Hematopoietic multipotent progenitor cell treated with erythropoietin and hydrocortisone succinate and interleukin-3 and kit ligand, for 4 days (in vitro differentiated cells): Measurements from ENCODE around the gene ZSWIM3.
"Not testable (repeated sequence)": the region's sequence is repeated elsewhere in the genome, so short reads cannot be mapped to it uniquely, and the experiment has no call there.

Experiments used
- DNase-seq: peaks from one replicate; pipeline ENCODE4 v3.0.0-alpha.2; 2015

Gene ZSWIM3

GRCh38 chr20:45857114-45857881, at the start of gene ZSWIM3, which contains the start of gene ACOT8:
Gene ZSWIM3 (plus strand): TSS chr20:45857614. CDS start chr20:45857826, 212 bp downstream.
Gene ACOT8 (minus strand): TSS chr20:45857392. CDS start chr20:45857315, 77 bp downstream.
- DNase-seq = peak; percentile 100

DNA sequence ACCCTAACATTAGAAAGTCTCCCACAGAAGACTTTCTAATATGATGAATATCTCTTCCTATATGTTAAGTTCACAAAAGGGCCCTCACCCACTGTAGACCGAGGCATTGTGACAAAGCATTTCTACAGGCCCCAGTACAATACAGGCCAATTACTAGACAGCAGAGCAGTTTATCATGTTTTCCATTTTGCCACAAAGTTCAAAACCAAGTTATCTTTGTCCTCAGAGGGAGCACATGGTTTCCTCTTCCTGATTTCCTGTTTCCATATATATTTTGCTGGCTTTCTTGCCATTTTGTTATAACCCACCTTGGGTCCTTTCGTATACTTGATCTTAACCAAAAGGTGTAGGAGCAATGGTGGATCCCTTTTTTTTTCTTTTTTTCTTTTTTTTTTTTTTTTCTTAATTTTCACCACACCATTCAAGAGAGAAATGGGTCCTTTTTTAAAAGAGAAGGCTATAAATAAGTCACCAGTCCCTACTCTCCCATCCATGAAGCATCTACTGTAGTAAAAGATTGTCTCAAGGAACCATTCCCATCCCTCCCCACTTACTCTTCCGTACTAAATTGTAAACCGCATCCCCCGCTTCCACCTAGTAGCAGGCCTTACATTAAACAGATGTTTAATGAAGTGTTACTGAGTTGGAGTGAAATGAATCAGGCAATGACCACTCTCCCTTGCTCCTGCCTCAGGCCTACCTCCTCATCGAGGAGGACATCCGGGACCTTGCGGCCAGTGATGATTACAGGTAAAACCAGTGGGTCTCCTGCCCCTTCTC, 47.0 kb upstream of the ZSWIM3 start:
- DNase-seq = peak; percentile 91

GRCh38 chr20:45812157-45813005, 45.0 kb upstream of the ZSWIM3 start, which contains the start of gene UBE2C:
Gene UBE2C (plus strand): TSS chr20:45812644. CDS start chr20:45812696, 52 bp downstream.
- peak; percentile 99 for DNase-seq

DNA sequence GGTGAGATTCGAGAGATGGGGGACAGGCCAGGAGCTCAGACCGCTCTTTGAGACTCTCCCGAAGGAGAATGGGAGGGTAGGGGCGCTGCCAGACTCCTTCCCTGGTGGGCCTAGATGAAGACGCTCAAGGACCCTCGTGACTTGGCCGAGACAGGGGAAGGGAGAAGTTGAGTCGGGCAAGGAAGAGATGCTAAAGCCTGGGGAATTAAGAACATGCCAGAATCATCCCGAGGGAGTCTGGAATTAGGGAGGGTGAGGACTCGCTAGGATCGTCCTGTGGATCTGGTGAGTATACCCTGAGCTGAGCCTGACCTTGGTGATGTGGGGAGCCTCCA, 44.4 kb upstream of the ZSWIM3 start:
- no peak for DNase-seq

DNA sequence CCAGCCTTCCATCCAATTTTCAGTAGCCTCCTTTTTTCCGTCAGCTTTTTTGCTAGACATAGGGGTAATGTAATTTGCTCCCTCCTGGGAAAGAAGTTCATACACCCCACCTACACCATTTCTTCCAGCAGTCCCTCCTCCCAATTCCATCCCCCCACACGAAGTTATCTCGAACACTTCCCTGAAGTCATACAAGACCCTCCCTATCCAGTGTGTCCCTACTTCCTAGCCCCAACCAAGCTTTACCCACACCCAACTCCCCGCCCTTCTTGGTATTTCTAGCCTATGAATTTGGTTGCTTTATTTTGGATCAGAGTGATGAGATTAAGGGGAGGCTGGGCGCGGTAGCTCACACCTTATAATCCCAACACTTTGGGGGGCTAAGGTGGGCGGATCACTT, 43.9 kb upstream of the ZSWIM3 start:
- DNase-seq = no peak

- DNase-seq = no peak
Observed at GRCh38 chr20:45814314-45814713, 43.1 kb upstream of the ZSWIM3 start.

- no peak for DNase-seq
Observed at GRCh38 chr20:45816951-45817350, 40.5 kb upstream of the ZSWIM3 start.

GRCh38 chr20:45817376-45818194, 39.8 kb upstream of the ZSWIM3 start:
- no peak for DNase-seq

- no peak for DNase-seq
Observed at GRCh38 chr20:45818239-45818638, 39.2 kb upstream of the ZSWIM3 start.

DNA sequence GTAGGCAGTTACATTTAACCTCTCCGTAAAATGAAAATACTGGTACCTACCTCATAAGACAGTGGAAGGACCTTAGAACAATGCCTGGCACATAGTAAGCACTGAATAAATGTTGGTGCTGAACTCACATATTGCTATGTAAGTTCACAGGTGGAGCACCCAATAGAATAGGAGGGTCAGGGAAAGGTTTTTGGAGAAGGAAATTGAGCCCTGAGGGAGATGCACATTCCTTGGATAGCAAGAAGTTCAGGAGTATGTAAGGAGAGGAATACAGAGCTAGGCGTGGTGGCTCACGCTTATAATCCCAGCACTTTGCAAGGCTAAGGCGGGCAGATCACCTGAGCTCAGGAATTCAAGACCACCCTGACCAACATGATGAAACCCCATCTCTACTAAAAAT, 37.9 kb upstream of the ZSWIM3 start:
- DNase-seq = no peak

GRCh38 chr20:45821947-45822346, 35.5 kb upstream of the ZSWIM3 start:
- no peak for DNase-seq

DNA sequence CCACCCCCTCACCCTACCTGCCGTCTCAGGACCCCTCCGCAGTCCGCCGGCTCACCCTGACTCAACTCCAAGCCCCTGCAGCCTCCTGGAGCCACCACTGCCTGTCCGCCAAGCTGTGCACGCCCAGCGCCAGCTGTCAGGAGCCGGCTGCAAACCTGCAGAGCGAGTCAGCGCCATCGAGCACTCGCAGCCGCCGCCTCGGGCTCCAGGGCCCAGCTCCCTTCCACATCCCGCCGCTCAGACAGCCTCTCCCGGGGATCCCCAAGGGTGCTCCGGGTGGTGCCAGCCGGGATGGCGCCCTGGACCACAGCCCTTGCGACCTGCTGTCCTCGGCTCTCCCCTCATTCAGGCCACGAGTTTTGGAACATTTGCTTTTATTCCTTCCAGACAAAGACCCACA, 34.6 kb upstream of the ZSWIM3 start:
- DNase-seq = peak; percentile 56

- DNase-seq = peak; percentile 81
Observed at GRCh38 chr20:45823949-45824835, 33.2 kb upstream of the ZSWIM3 start.

GRCh38 chr20:45826381-45827019, 30.9 kb upstream of the ZSWIM3 start:
- no peak for DNase-seq

- DNase-seq = no peak
Observed at GRCh38 chr20:45827030-45827652, 30.3 kb upstream of the ZSWIM3 start, which contains the start of gene TNNC2. Gene TNNC2 (minus strand): TSS chr20:45827312. CDS start chr20:45827248, 64 bp downstream.

DNA sequence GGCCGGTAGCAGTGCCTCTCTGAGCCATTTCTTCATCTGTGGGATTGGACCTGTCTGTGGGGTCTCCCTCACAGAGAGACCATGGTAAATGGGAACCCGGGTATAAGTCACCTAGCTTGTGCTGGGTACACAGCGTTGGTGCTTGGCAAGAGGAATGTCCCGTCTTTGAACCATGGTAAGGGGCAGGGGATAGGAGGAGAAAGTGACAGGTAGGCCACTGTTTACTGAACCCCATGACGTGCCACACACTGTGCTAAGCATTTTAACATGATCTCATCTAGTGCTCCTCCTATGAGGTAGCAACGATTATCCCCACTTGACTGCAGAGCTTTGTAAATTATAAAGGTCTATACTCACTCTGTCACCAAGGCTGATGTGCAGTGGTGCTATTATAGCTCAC, 29.7 kb upstream of the ZSWIM3 start:
- no peak for DNase-seq

DNA sequence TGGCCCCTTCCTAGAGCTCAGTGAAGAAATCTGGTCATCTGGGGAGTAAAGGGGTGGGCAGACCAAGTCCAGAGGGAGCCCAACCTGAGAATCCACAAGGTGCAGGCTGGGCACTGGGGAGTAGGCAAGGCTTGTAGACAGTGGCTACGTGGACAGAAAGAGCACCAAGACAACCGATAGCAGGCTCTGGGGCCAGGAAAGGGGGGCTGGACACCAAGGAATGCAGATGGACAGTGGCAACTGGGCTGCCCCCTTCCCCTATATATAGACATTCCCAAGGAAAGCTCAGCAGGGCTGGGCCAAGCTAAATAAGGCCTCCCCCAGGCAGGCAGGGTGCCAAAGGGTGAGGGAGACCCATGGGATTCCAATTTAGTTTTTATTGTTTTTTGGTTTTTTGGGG, 28.8 kb upstream of the ZSWIM3 start:
- DNase-seq = no peak

DNA sequence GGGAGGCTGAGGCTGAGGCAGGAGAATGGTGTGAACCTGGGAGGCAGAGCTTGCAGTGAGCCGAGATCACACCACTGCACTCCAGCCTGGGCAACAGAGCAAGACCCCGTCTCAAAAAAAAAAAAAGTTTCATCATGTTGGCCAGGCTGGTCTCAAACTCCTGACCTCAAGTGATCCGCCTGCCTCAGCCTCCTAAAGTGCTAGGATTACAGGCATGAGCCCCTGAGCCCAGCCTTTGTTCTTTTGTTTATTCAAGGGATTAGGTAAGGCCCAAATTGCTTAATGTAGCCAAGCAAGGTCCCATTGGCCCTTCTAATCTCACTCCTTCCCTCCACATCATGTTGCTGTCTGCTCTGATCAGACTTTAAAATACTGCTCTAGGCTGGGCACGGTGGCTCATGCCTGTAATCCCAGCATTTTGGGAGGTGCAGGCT, 27.7 kb upstream of the ZSWIM3 start:
- not testable (repeated sequence) for DNase-seq

DNA sequence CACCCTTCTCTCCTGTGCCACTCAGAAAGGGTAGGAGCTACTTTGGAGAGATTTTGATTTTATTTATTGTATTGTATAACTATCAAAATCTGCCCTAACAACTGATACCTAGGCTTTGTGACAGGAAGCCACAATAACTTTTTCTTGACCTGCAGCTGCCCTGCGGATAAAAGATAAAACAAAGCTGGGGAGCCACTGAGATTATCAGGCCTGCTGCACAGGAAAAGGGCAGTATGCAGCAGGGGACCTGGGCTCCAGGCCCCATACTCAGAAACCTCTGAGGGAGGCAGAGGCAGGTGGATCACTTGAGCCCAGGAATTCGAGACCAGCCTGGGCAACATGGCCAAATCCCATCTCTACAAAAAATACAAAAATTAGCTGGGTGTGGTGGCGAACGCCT, 24.8 kb upstream of the ZSWIM3 start:
- DNase-seq = peak; percentile 62
